ENCODE results near the gene NDUFV3.

DNA sequence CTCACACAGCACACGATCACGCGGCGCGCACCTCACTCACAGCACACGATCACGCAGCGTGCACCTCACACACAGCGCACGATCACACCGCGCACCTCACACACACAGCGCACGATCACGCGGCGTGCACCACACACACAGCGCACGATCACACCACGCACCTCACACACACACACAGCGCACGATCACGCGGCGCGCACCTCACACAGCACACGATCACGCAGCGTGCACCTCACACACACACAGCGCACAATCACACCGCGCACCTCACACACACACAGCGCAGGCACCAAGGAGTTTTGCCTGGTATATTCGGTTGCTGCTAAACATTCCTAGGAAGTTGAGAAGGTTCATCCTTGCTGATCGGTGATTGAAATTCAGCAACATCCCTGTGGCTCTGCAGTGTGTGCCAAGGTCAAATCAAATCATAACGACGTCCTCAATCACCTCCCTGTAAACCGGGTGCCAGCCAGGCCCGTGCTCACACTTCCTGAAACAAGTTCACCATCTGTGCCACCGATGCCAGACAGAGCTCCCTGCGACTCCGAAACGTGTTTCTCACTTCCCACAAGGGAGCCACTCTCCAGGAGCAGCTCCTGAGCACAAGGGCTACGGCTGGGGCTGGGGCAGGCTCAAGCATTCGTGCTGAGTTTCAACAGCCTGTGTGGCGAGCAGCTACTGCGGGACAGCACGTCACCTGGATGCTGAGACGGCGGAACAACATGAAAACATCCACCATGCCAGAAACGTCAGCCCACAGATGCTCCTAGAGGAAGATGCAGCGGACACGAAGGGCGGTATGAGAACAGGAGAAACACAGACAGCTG is 44.0 kb upstream of the NDUFV3 start:
- TF ChIP-seq EZH2 (IDR thresholded peaks at IDR 0.05): no peak
- TF ChIP-seq POLR2AphosphoS5 (IDR thresholded peaks at IDR 0.05; ENCODE audit: borderline replicate concordance, low read depth, low read length): no peak

All from SK-N-MC (cell line).